Stimulated activated CD8-positive, alpha-beta memory T cell treated with anti-CD3 and anti-CD28 coated beads, Interleukin-4, amount 100 ng/mL, for 24 hours (primary cell): ENCODE measurements around the gene USP33.
"Not testable (repeated sequence)": the region's sequence is repeated elsewhere in the genome, so short reads cannot be mapped to it uniquely, and the experiment has no call there.

Experiments used
- DNase-seq: peaks from one replicate; pipeline ENCODE4 v3.0.0-alpha.2; 2020; ENCODE audit warnings: low read depth

USP33 gene

GRCh38 chr1:77739235-77739634, 20.4 kb downstream of the USP33 start:
- DNase-seq = no peak

GRCh38 chr1:77732090-77732489, 27.6 kb downstream of the USP33 start:
- DNase-seq = no peak

- DNase-seq = no peak
These were observed 33.9 kb downstream of the USP33 start for GRCh38 chr1:77725706-77726105.

GRCh38 chr1:77718181-77718580, 41.5 kb downstream of the USP33 start:
- no peak for DNase-seq

- DNase-seq = no peak
These were observed 43.6 kb downstream of the USP33 start for GRCh38 chr1:77716065-77716464.

- no peak for DNase-seq
These were observed 49.9 kb downstream of the USP33 start for GRCh38 chr1:77709727-77710126.

- DNase-seq = no peak
These were observed 53.3 kb downstream of the USP33 start for GRCh38 chr1:77706321-77706720.

GRCh38 chr1:77704736-77705135, 54.9 kb downstream of the USP33 start:
- DNase-seq = no peak

GRCh38 chr1:77699673-77700072, 60.0 kb downstream of the USP33 start:
- DNase-seq = not testable (repeated sequence)

GRCh38 chr1:77697441-77697840, 62.2 kb downstream of the USP33 start:
- DNase-seq = no peak

GRCh38 chr1:77688939-77689338, 70.7 kb downstream of the USP33 start:
- no peak for DNase-seq

- DNase-seq = no peak
These were observed 72.1 kb downstream of the USP33 start for GRCh38 chr1:77687519-77687906.

- DNase-seq = no peak
These were observed 72.7 kb downstream of the USP33 start for GRCh38 chr1:77686796-77687518.

GRCh38 chr1:77683160-77684148, 76.2 kb downstream of the USP33 start:
- peak; percentile 87 for DNase-seq

- peak; percentile 83 for DNase-seq
These were observed 77.0 kb downstream of the USP33 start, which contains the start of gene ZZZ3 for GRCh38 chr1:77682460-77683159. ZZZ3 (minus strand) TSS chr1:77682658; CDS start chr1:77633354, 49,304 bp downstream.

- no peak for DNase-seq
These were observed 79.5 kb downstream of the USP33 start for GRCh38 chr1:77680173-77680572.

- DNase-seq = no peak
These were observed 80.7 kb downstream of the USP33 start for GRCh38 chr1:77678660-77679610.

GRCh38 chr1:77674807-77675206, 84.8 kb downstream of the USP33 start:
- DNase-seq = not testable (repeated sequence)

GRCh38 chr1:77673716-77674355, 85.8 kb downstream of the USP33 start:
- no peak for DNase-seq

GRCh38 chr1:77673030-77673429, 86.6 kb downstream of the USP33 start:
- DNase-seq = no peak

- DNase-seq = no peak
These were observed 87.3 kb downstream of the USP33 start for GRCh38 chr1:77672374-77672773.
